HL-60 (cell line): ENCODE results near the gene NHLH2.

Experiments
- DNase-seq, 2 experiments: peaks; one replicate each; pipeline ENCODE4 v3.0.0-alpha.2; 2010 to 2020; ENCODE audit warnings: low read depth in 1 of 2, low spot score in 1 of 2
- H3K27ac ChIP-seq: fragments of 250-450 bp; sonication (Bioruptor Pico); replicated peaks from 2 replicates; pipeline ENCODE4 v1.5.1; 2020; ENCODE audit warnings: mild to moderate bottlenecking, moderate library complexity
- H3K27me3 ChIP-seq: fragments of 250-450 bp; sonication (Bioruptor Pico); 2 replicates; pipeline ENCODE4 v1.5.1; 2021; ENCODE audit warnings: mild to moderate bottlenecking, moderate library complexity; ENCODE audit not compliant: insufficient read depth, poor library complexity, severe bottlenecking
- H3K4me3 ChIP-seq: replicated peaks from 2 replicates; pipeline ENCODE4 v1.5.1; 2011; ENCODE audit warnings: mild to moderate bottlenecking, control low read depth, low read length; ENCODE audit not compliant: insufficient read depth
- GABPA ChIP-seq: IDR thresholded peaks from 2 replicates; pipeline ENCODE4 v1.6.1; 2012; ENCODE audit warnings: low read depth
- POLR2AphosphoS5 ChIP-seq: IDR thresholded peaks from 2 replicates; pipeline ENCODE4 v1.6.1; 2012; ENCODE audit warnings: low read depth
- SPI1 ChIP-seq: IDR thresholded peaks from 2 replicates; pipeline ENCODE4 v1.6.1; 2012; ENCODE audit warnings: low read depth, mild to moderate bottlenecking, borderline replicate concordance
- TF ChIP-seq, protein P1 (sequence below): IDR thresholded peaks from 2 replicates; pipeline ENCODE4 v1.6.1; 2012; ENCODE audit warnings: low read depth; ENCODE audit not compliant: insufficient replicate concordance
- TF ChIP-seq, protein P2 (sequence below): IDR thresholded peaks from one replicate; pipeline ENCODE4 v1.5.1; 2011; ENCODE audit warnings: low read length, control low read depth, inconsistent platforms; ENCODE audit not compliant: insufficient read depth

Gene NHLH2

GRCh38 chr1:115830963-115831362, 10.0 kb downstream of the NHLH2 start:
- no peak overlapping the region for H3K27ac ChIP-seq
- DNase-seq: no peak
- no peak overlapping the region for H3K4me3 ChIP-seq
- TF ChIP-seq GABPA (no peak), SPI1 (no peak), POLR2AphosphoS5 (no peak)
- TF ChIP-seq, protein P1, sequence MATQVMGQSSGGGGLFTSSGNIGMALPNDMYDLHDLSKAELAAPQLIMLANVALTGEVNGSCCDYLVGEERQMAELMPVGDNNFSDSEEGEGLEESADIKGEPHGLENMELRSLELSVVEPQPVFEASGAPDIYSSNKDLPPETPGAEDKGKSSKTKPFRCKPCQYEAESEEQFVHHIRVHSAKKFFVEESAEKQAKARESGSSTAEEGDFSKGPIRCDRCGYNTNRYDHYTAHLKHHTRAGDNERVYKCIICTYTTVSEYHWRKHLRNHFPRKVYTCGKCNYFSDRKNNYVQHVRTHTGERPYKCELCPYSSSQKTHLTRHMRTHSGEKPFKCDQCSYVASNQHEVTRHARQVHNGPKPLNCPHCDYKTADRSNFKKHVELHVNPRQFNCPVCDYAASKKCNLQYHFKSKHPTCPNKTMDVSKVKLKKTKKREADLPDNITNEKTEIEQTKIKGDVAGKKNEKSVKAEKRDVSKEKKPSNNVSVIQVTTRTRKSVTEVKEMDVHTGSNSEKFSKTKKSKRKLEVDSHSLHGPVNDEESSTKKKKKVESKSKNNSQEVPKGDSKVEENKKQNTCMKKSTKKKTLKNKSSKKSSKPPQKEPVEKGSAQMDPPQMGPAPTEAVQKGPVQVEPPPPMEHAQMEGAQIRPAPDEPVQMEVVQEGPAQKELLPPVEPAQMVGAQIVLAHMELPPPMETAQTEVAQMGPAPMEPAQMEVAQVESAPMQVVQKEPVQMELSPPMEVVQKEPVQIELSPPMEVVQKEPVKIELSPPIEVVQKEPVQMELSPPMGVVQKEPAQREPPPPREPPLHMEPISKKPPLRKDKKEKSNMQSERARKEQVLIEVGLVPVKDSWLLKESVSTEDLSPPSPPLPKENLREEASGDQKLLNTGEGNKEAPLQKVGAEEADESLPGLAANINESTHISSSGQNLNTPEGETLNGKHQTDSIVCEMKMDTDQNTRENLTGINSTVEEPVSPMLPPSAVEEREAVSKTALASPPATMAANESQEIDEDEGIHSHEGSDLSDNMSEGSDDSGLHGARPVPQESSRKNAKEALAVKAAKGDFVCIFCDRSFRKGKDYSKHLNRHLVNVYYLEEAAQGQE: no peak
- TF ChIP-seq, protein P2, sequence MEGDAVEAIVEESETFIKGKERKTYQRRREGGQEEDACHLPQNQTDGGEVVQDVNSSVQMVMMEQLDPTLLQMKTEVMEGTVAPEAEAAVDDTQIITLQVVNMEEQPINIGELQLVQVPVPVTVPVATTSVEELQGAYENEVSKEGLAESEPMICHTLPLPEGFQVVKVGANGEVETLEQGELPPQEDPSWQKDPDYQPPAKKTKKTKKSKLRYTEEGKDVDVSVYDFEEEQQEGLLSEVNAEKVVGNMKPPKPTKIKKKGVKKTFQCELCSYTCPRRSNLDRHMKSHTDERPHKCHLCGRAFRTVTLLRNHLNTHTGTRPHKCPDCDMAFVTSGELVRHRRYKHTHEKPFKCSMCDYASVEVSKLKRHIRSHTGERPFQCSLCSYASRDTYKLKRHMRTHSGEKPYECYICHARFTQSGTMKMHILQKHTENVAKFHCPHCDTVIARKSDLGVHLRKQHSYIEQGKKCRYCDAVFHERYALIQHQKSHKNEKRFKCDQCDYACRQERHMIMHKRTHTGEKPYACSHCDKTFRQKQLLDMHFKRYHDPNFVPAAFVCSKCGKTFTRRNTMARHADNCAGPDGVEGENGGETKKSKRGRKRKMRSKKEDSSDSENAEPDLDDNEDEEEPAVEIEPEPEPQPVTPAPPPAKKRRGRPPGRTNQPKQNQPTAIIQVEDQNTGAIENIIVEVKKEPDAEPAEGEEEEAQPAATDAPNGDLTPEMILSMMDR: no peak
- H3K27me3 ChIP-seq: peaks cover 2% of the 10 kb centered on the region

DNA sequence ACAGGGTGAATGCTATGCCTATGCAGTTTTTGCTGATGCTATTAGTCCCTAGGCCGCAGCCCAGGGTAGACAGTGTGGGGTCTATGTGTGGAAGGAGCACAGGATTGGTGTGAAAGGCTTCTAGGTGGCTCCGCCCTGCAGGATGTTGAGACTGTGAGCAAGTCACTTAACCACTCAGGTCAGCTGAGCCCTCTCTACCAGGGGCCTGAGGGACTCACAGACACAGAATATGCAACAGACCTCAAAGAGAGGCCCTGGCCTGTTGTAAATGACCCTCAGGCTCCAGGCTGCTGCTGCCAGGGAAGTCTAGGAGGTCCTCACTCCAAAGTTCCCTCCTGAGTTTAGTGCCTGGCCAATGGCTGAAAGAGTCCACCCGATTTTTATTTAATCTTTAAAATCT, 11.0 kb downstream of the NHLH2 start:
- TF ChIP-seq, protein P1: no peak
- no peak for TF ChIP-seq POLR2AphosphoS5
- TF ChIP-seq, protein P2: no peak
- TF ChIP-seq SPI1: no peak
- no peak for TF ChIP-seq GABPA
- no peak for DNase-seq
- no peak overlapping the region for H3K27ac ChIP-seq
- H3K27me3 ChIP-seq: peaks cover 2% of the 10 kb centered on the region
- H3K4me3 ChIP-seq: no peak overlapping the region

DNA sequence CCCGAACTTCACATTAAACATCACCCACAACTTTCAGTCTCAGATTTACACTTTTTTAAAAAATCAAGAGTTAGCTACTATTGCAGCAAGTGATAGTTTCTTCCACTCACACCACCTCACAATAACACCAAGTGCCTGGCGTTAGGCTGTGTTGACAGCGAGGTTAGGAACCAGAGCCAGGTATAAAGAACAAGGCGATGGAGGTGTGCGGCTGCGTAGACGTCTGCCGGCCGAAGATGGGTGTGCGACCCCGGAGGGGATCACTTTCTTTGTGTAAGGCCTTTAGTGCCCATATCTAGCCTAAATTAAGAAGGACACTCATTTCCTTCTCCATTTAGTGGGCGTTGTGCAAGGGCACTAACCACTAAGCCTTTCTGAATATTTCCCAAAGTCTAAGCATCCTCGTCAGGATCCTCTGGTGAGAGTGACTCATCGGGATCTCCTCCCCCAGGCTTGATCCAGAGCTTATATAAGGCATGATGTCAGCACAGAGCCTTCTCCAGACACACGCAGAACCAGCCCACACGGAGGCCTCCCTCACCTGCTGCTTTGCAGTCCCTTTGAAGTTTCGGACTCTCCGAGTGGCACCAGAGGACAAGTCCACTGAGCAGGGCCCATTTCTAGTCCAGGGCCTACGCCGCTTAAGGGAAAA, 11.8 kb downstream of the NHLH2 start:
- Histone ChIP-seq H3K27ac (no peak overlapping the region), H3K4me3 (no peak overlapping the region), H3K27me3 (peaks cover 2% of the 10 kb centered on the region)
- peak; percentile 51 to 60 for DNase-seq
- TF ChIP-seq, protein P2: no peak
- TF ChIP-seq SPI1 (no peak), GABPA (no peak), POLR2AphosphoS5 (no peak)
- TF ChIP-seq, protein P1: no peak
